Measurements from ENCODE around the gene HOXB5. TPM values are rescaled to one million over a fixed set of nuclear protein-coding genes. Genes with fewer than 3 reads are reported as not detected.

Gene HOXB5
- total and polyA plus RNA-seq, 2 experiments from 2014 or later = 0.24 to 1.9 TPM

GRCh38 chr17:48556576-48557401, 36.8 kb downstream of the HOXB5 start:
- Histone ChIP-seq H3K4me3 (peak overlapping the region; percentile 51), H3K27ac (peak overlapping the region; percentile 91), H3K36me3 (no peaks in the 10 kb centered on the region), H3K9me3 (ENCODE audit: low read depth) (no peaks in the 10 kb centered on the region), H3K27me3 (peaks cover 80% of the 10 kb centered on the region), H3K4me1 (ENCODE audit: low read depth) (peaks cover 63% of the 10 kb centered on the region)
- TF ChIP-seq, protein P1, sequence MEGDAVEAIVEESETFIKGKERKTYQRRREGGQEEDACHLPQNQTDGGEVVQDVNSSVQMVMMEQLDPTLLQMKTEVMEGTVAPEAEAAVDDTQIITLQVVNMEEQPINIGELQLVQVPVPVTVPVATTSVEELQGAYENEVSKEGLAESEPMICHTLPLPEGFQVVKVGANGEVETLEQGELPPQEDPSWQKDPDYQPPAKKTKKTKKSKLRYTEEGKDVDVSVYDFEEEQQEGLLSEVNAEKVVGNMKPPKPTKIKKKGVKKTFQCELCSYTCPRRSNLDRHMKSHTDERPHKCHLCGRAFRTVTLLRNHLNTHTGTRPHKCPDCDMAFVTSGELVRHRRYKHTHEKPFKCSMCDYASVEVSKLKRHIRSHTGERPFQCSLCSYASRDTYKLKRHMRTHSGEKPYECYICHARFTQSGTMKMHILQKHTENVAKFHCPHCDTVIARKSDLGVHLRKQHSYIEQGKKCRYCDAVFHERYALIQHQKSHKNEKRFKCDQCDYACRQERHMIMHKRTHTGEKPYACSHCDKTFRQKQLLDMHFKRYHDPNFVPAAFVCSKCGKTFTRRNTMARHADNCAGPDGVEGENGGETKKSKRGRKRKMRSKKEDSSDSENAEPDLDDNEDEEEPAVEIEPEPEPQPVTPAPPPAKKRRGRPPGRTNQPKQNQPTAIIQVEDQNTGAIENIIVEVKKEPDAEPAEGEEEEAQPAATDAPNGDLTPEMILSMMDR (IDR thresholded peaks at IDR 0.05; ENCODE audit: low read depth, low read length) = no peak
- DNase-seq (ENCODE audit: low read depth in 1 of 2, low spot score in 1 of 2) = no peak

DNA sequence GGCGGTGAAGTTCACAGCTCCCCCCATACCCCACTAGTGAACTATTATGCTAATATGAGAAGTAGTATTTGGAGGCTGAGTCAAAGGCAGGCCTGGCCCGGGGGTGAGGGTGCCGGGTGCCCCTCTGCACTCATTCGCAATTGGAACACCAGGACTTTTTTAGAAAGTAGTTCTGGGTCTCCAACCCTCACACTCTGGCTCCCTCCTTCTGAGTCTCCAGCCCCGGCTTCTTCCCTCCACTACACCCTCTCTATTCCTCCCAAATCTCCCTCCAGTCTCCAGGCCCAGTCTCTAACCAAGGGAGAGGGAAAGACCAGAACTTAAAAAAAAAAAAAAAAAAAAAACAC, 37.4 kb downstream of the HOXB5 start:
- Histone ChIP-seq H3K27me3 (peaks cover 80% of the 10 kb centered on the region), H3K27ac (peak overlapping the region; percentile 91), H3K4me1 (ENCODE audit: low read depth) (peaks cover 67% of the 10 kb centered on the region), H3K4me3 (peak overlapping the region; percentile 51), H3K9me3 (ENCODE audit: low read depth) (no peaks in the 10 kb centered on the region), H3K36me3 (no peaks in the 10 kb centered on the region)
- DNase-seq (ENCODE audit: low read depth in 1 of 2, low spot score in 1 of 2) = no peak
- TF ChIP-seq, protein P1 (IDR thresholded peaks at IDR 0.05; ENCODE audit: low read depth, low read length) = no peak

DNA sequence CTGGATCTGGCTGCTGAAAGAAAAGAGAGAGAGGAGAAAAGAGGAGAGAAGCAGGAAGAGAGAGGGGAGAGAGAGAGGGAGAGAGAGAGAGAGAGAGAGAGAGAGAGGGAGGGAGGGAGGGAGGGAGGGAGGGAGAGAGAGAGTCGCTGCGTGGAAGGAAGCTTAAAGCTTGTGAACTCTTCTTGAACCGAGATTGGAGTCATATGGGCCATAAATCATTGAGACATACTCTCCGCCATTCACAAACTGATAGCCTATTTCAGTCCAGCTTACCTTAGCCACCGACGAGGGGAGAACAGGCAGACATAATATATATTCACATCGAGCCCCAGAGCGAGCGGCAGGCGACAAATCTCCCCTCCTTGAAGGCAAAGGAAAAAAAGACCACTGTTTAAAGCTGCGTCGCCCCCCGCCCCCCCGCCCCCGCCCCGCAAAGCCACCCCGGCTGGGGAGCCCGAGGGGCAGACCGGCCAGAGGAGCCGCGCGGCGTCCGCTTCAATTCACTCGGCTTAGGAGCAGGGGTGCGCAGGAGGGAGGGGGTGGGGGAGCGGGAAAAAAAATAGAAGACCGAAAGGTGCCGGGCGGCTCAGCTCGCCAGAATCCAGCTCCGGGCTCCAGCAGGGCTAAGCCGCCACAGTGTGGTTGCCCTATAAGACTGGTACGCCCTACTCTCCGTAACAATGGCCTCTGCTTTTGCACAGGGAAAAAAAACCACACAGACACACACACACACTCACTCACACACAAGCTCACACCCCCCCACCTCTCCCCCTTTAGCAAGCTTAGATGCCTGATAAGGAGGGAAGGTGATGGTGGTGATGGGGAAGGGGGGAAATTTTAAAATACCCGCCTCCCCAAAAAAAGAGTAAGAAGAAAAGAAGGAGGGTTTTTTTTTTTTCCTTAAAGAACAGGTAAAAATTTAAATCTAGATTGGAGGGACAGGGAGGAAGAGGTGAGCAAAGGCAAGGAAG, 38.0 kb downstream of the HOXB5 start:
- H3K4me3 ChIP-seq = peak overlapping the region; percentile 51
- TF ChIP-seq, protein P1 (IDR thresholded peaks at IDR 0.05; ENCODE audit: low read depth, low read length) = no peak
- H3K4me1 ChIP-seq (ENCODE audit: low read depth) = peaks cover 69% of the 10 kb centered on the region
- no peaks in the 10 kb centered on the region for H3K9me3 ChIP-seq (ENCODE audit: low read depth)
- peaks cover 78% of the 10 kb centered on the region for H3K27me3 ChIP-seq
- peak overlapping the region; percentile 91 for H3K27ac ChIP-seq
- DNase-seq (ENCODE audit: low read depth in 1 of 2, low spot score in 1 of 2) = peak; percentile 84 to 88
- H3K36me3 ChIP-seq = no peaks in the 10 kb centered on the region

DNA sequence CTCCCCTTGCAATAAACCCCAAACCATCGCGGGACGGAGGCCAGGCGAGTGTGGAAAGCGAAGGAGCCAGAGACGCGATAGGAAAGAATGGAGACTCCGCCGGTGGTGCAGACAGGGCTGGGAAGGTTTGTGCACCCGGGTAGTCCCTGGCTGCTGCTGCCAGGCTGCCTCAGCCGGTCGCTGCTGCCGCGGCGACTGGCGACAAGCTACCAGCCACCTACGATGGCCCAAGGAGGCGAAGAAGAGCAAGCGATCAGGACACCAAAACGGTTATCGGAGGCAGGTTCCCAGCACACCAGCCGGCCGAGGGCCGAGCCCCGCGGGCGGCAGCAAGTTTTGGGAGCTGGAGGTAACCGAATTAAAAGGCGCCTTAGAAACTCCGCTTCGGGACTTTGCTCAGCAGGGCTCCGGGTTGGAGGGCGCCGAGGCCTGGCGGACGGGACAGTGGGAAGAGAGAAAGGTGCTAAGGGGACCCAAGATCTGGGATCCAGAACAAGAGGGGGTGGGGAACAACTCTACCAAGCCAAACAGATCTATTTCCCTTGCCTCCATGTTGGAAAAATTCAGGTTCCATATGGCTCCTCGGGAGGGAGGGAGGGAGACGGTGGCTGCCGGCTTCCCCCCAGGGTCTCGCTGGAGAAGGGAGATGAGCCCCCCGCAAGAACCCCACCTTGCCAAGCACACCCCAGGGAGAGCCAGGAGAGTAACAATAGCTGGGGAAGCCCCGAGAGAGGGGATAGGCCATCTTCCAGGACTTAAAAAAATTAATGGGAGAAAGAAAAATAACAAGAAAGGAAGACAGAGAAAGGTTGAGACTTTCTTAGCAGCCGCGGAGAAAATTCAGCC, 38.9 kb downstream of the HOXB5 start:
- H3K4me3 ChIP-seq = peak overlapping the region; percentile 51
- peaks cover 73% of the 10 kb centered on the region for H3K4me1 ChIP-seq (ENCODE audit: low read depth)
- no peak for DNase-seq (ENCODE audit: low read depth in 1 of 2, low spot score in 1 of 2)

More for the DNA sequence above, 38.9 kb downstream of the HOXB5 start:
- TF ChIP-seq, protein P1 (IDR thresholded peaks at IDR 0.05; ENCODE audit: low read depth, low read length) = no peak
- peaks cover 77% of the 10 kb centered on the region for H3K27me3 ChIP-seq
- no peaks in the 10 kb centered on the region for H3K36me3 ChIP-seq
- no peaks in the 10 kb centered on the region for H3K9me3 ChIP-seq (ENCODE audit: low read depth)
- peak overlapping the region; percentile 91 for H3K27ac ChIP-seq
